HG02884 (cell line): ENCODE data around the gene STK26.
"Not testable (repeated sequence)": the region's sequence is repeated elsewhere in the genome, so short reads cannot be mapped to it uniquely, and the experiment has no call there.

Source experiments
- ATAC-seq: cut with Tn5 transposase; IDR thresholded peaks from one replicate; pipeline ENCODE4 v1.9.1; 2021; ENCODE audit warnings: mild to moderate bottlenecking, moderate library complexity; ENCODE audit not compliant: unreplicated experiment

The STK26 gene

GRCh38 chrX:132092439-132093065 is 69.5 kb downstream of the STK26 start:
- peak; percentile 74 for ATAC-seq

GRCh38 chrX:132093239-132093860 is 70.2 kb downstream of the STK26 start:
- ATAC-seq: no peak

- no peak for ATAC-seq
These were observed 71.1 kb downstream of the STK26 start for GRCh38 chrX:132094164-132094563.

GRCh38 chrX:132098704-132099103 is 75.6 kb downstream of the STK26 start:
- not testable (repeated sequence) for ATAC-seq

GRCh38 chrX:132101206-132101605 is 78.1 kb downstream of the STK26 start:
- no peak for ATAC-seq

- ATAC-seq: no peak
These were observed 78.7 kb downstream of the STK26 start for GRCh38 chrX:132101799-132102198.

- ATAC-seq: no peak
These were observed 84.2 kb downstream of the STK26 start for GRCh38 chrX:132107291-132107690.

GRCh38 chrX:132114607-132115006 is 91.5 kb downstream of the STK26 start:
- ATAC-seq: no peak

- no peak for ATAC-seq
These were observed 92.7 kb downstream of the STK26 start for GRCh38 chrX:132115792-132116191.

- ATAC-seq: no peak
These were observed 95.3 kb downstream of the STK26 start for GRCh38 chrX:132118358-132118757.

- no peak for ATAC-seq
These were observed 96.2 kb downstream of the STK26 start for GRCh38 chrX:132119283-132119682.

GRCh38 chrX:132119821-132120515 is 96.9 kb downstream of the STK26 start:
- no peak for ATAC-seq

GRCh38 chrX:132120913-132121312 is 97.8 kb downstream of the STK26 start:
- no peak for ATAC-seq
